LNCaP clone FGC (cell line): Measurements from ENCODE around the gene ZNF580.
A peak's percentile ranks its signal among the peaks of the same experiment; 100 is the strongest.

Experiments
- DNase-seq: peaks from one replicate; pipeline ENCODE4 v3.0.0-alpha.2; 2011; ENCODE audit warnings: low read depth
- H3K4me3 ChIP-seq: 2 replicates; pipeline ENCODE4 v1.5.1; 2011; ENCODE audit warnings: mild to moderate bottlenecking, low read depth, low read length, control low read depth
- CTCF ChIP-seq: IDR thresholded peaks from 2 replicates; pipeline ENCODE4 v1.5.1; 2012; ENCODE audit warnings: mild to moderate bottlenecking; ENCODE audit not compliant: control insufficient read depth, insufficient read depth; ENCODE audit errors: extremely low read depth

The ZNF580 gene

GRCh38 chr19:55652311-55653128 is 11.7 kb downstream of the ZNF580 start:
- TF ChIP-seq CTCF, result no peak
- no peak overlapping the region for H3K4me3 ChIP-seq
- DNase-seq, result no peak

GRCh38 chr19:55653651-55654322 is 13.0 kb downstream of the ZNF580 start:
- peak overlapping the region; percentile 90 for H3K4me3 ChIP-seq
- peak; percentile 97 for DNase-seq
- peak; percentile 100 for TF ChIP-seq CTCF

- DNase-seq, result peak; percentile 99
- no peak for TF ChIP-seq CTCF
- H3K4me3 ChIP-seq, result peak overlapping the region; percentile 90
These were observed 13.6 kb downstream of the ZNF580 start for GRCh38 chr19:55654323-55654867.

- peak within 1 kb of the TSS; percentile 90 for H3K4me3 ChIP-seq
- DNase-seq, result no peak
These were observed 14.3 kb downstream of the ZNF580 start, which contains the start of gene U2AF2 for GRCh38 chr19:55654868-55655647. TSS of gene U2AF2 (plus strand) at chr19:55655035. CDS start at chr19:55655105, 70 bp downstream.

GRCh38 chr19:55655648-55656040 is 14.8 kb downstream of the ZNF580 start:
- H3K4me3 ChIP-seq, result peak overlapping the region; percentile 90
- DNase-seq, result no peak
- TF ChIP-seq CTCF, result no peak

More at GRCh38 chr19:55654868-55655647, 14.3 kb downstream of the ZNF580 start, which contains the start of gene U2AF2:
- TF ChIP-seq CTCF, result no peak

GRCh38 chr19:55656552-55656951 is 15.8 kb downstream of the ZNF580 start:
- H3K4me3 ChIP-seq, result peak overlapping the region; percentile 90
- no peak for DNase-seq
- no peak for TF ChIP-seq CTCF
